Activated naive CD8-positive, alpha-beta T cell (primary cell): ENCODE measurements around the gene RAI2.

Source experiments
- H3K27ac Mint-ChIP-seq: one replicate; pipeline ENCODE4 v1.8.0; 2021; ENCODE audit warnings: mixed read lengths
- H3K27me3 Mint-ChIP-seq: one replicate; pipeline ENCODE4 v1.8.0; 2021; ENCODE audit warnings: mixed read lengths
- H3K36me3 Mint-ChIP-seq: one replicate; pipeline ENCODE4 v1.8.0; 2021; ENCODE audit warnings: mixed read lengths
- H3K4me1 Mint-ChIP-seq: one replicate; pipeline ENCODE4 v1.8.0; 2021; ENCODE audit warnings: low read depth, mixed read lengths
- H3K4me3 Mint-ChIP-seq: one replicate; pipeline ENCODE4 v1.8.0; 2021; ENCODE audit warnings: mild to moderate bottlenecking, mixed read lengths
- H3K9me3 Mint-ChIP-seq: one replicate; pipeline ENCODE4 v1.8.0; 2021; ENCODE audit warnings: low read depth, mixed read lengths

Gene RAI2

DNA sequence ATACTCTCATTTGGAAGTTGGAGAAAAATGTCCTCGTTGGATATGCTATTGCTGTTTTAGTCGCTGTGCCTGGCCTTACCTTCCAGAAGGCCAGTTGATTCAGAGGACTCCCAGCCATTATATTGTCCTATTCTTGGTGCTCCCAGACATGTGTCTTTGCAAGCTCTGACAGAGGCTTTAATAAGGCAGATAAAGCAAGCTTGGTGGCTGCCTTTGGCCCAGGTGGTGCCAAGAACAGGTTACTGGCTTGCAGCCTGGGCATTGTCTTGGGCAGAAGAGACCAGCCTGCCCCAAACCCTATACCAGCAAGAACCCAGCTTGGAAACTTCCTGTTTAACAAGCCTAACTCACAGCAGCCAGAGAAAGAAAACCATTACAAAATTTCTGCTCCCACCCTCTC is 16.9 kb downstream of the RAI2 start:
- Mint-ChIP-seq H3K4me1 (peaks cover 10% of the 10 kb centered on the region), H3K36me3 (no peaks in the 10 kb centered on the region), H3K4me3 (no peak overlapping the region), H3K9me3 (no peaks in the 10 kb centered on the region), H3K27ac (no peak overlapping the region), H3K27me3 (no peaks in the 10 kb centered on the region)

- H3K36me3 Mint-ChIP-seq: no peaks in the 10 kb centered on the region
- H3K27ac Mint-ChIP-seq: no peak overlapping the region
- no peaks in the 10 kb centered on the region for H3K27me3 Mint-ChIP-seq
- H3K4me3 Mint-ChIP-seq: no peak overlapping the region
- peaks cover 3% of the 10 kb centered on the region for H3K4me1 Mint-ChIP-seq
- no peaks in the 10 kb centered on the region for H3K9me3 Mint-ChIP-seq
These were observed 18.2 kb downstream of the RAI2 start for GRCh38 chrX:17842769-17843525.

DNA sequence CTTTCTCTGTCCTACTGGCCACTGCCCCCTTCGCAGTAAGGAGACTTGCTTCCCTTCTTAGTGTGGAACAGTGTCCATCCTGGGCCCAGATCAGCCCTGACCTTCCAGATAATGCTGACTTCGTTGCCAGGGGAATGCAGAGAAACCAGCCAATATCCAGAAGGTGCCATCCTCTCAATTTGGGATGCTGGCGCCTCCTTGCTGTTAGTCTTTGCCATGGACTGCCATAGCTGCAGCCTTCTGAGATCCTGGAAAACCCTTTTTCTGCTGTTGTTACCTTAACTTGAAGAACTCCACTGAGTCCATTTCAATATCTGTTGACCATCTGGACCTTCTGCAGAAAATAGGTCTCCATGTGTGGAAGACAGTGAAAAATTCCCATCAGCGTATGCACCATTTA is 21.8 kb downstream of the RAI2 start:
- H3K4me3 Mint-ChIP-seq: no peak overlapping the region
- no peak overlapping the region for H3K27ac Mint-ChIP-seq
- no peaks in the 10 kb centered on the region for H3K36me3 Mint-ChIP-seq
- H3K9me3 Mint-ChIP-seq: no peaks in the 10 kb centered on the region
- no peaks in the 10 kb centered on the region for H3K27me3 Mint-ChIP-seq
- H3K4me1 Mint-ChIP-seq: no peaks in the 10 kb centered on the region

- Mint-ChIP-seq H3K36me3 (no peaks in the 10 kb centered on the region), H3K27me3 (no peaks in the 10 kb centered on the region), H3K27ac (no peak overlapping the region), H3K9me3 (no peaks in the 10 kb centered on the region), H3K4me1 (no peaks in the 10 kb centered on the region), H3K4me3 (no peak overlapping the region)
These were observed 24.3 kb downstream of the RAI2 start for GRCh38 chrX:17836830-17837229.

- Mint-ChIP-seq H3K36me3 (no peaks in the 10 kb centered on the region), H3K27ac (no peak overlapping the region), H3K27me3 (no peaks in the 10 kb centered on the region), H3K9me3 (no peaks in the 10 kb centered on the region), H3K4me3 (no peak overlapping the region), H3K4me1 (no peaks in the 10 kb centered on the region)
These were observed 27.1 kb downstream of the RAI2 start for GRCh38 chrX:17833954-17834353.

DNA sequence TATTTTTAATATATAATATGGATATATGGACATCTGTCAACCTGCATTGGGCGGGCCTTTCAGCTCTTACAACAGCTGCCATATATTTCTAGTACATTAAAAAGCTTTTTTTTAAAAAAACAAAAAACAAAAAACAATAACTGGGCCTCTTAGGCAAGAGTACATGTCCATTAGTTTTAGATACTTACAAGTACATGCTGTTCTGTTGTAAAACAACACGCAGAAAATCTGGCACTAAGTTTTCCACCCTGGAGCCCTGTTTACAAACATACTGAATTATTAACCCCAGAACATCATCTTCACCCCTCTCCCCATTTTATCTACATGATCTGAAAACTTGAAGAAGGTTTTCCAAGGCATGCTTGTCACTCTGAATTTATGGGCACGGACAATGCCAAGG is 29.8 kb downstream of the RAI2 start:
- Mint-ChIP-seq H3K9me3 (no peaks in the 10 kb centered on the region), H3K36me3 (no peaks in the 10 kb centered on the region), H3K27me3 (no peaks in the 10 kb centered on the region), H3K4me3 (no peak overlapping the region), H3K4me1 (no peaks in the 10 kb centered on the region), H3K27ac (no peak overlapping the region)

- H3K4me3 Mint-ChIP-seq: no peak overlapping the region
These were observed 30.9 kb downstream of the RAI2 start for GRCh38 chrX:17830211-17830610.

DNA sequence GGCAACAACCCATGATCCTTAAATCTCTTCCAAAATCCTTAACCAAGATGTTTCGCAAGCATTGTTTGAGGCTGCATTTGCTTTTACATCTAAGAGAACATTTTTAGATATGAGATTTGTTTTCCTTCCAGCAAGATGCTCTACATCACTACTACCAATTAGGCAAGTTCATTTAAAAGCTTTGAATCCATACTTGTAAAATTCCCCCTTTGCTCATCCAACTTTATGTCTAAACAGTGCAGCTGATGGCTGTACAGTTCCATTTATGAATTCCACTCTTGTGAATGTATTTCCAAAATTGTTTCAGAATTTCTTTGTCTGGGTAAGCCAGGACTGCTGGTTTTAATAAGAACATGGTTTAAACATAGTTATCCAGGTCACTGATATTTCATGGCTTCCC is 31.5 kb downstream of the RAI2 start:
- Mint-ChIP-seq H3K4me1 (no peaks in the 10 kb centered on the region), H3K4me3 (no peak overlapping the region), H3K27ac (no peak overlapping the region)

More at GRCh38 chrX:17830211-17830610, 30.9 kb downstream of the RAI2 start:
- no peaks in the 10 kb centered on the region for H3K4me1 Mint-ChIP-seq
- H3K9me3 Mint-ChIP-seq: no peaks in the 10 kb centered on the region
- H3K27ac Mint-ChIP-seq: no peak overlapping the region
- H3K27me3 Mint-ChIP-seq: no peaks in the 10 kb centered on the region
- H3K36me3 Mint-ChIP-seq: no peaks in the 10 kb centered on the region

DNA sequence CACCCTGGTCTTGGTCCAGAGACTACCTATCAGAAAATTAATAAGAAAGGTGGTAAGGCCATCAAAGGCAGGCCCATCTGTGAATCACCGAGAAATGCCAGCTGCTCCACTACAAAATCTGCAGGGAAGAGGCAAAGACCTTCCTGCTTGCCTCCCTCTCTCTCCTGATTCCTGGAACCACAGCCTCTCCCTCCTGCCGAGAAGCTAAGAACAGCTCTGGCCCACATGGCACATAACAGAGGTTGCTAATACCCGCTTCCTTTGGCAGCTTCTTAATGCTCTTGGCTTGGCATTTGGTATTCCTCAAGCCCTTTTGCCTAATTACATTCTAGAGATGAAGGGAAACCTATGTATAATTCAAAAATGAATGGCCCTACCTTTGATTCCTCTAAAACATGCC is 32.9 kb downstream of the RAI2 start:
- H3K4me1 Mint-ChIP-seq: no peaks in the 10 kb centered on the region
- H3K27me3 Mint-ChIP-seq: no peaks in the 10 kb centered on the region
- H3K9me3 Mint-ChIP-seq: no peaks in the 10 kb centered on the region
- H3K4me3 Mint-ChIP-seq: no peak overlapping the region
- H3K27ac Mint-ChIP-seq: no peak overlapping the region
- H3K36me3 Mint-ChIP-seq: no peaks in the 10 kb centered on the region

More for the DNA sequence above, 31.5 kb downstream of the RAI2 start:
- H3K9me3 Mint-ChIP-seq: no peaks in the 10 kb centered on the region
- H3K36me3 Mint-ChIP-seq: no peaks in the 10 kb centered on the region
- no peaks in the 10 kb centered on the region for H3K27me3 Mint-ChIP-seq

GRCh38 chrX:17826609-17827496 is 34.2 kb downstream of the RAI2 start:
- Mint-ChIP-seq H3K9me3 (no peaks in the 10 kb centered on the region), H3K27ac (no peak overlapping the region), H3K4me1 (no peaks in the 10 kb centered on the region), H3K27me3 (no peaks in the 10 kb centered on the region), H3K36me3 (no peaks in the 10 kb centered on the region), H3K4me3 (no peak overlapping the region)

- H3K4me1 Mint-ChIP-seq: no peaks in the 10 kb centered on the region
- H3K27ac Mint-ChIP-seq: no peak overlapping the region
- H3K9me3 Mint-ChIP-seq: no peaks in the 10 kb centered on the region
- H3K27me3 Mint-ChIP-seq: no peaks in the 10 kb centered on the region
- no peaks in the 10 kb centered on the region for H3K36me3 Mint-ChIP-seq
- H3K4me3 Mint-ChIP-seq: no peak overlapping the region
These were observed 36.1 kb downstream of the RAI2 start for GRCh38 chrX:17824980-17825379.

- no peaks in the 10 kb centered on the region for H3K36me3 Mint-ChIP-seq
- no peaks in the 10 kb centered on the region for H3K4me1 Mint-ChIP-seq
- no peaks in the 10 kb centered on the region for H3K9me3 Mint-ChIP-seq
- no peaks in the 10 kb centered on the region for H3K27me3 Mint-ChIP-seq
- H3K27ac Mint-ChIP-seq: no peak overlapping the region
- H3K4me3 Mint-ChIP-seq: no peak overlapping the region
These were observed 38.7 kb downstream of the RAI2 start for GRCh38 chrX:17822351-17822750.

- no peak overlapping the region for H3K4me3 Mint-ChIP-seq
- H3K4me1 Mint-ChIP-seq: no peaks in the 10 kb centered on the region
- H3K9me3 Mint-ChIP-seq: no peaks in the 10 kb centered on the region
- no peaks in the 10 kb centered on the region for H3K36me3 Mint-ChIP-seq
- H3K27me3 Mint-ChIP-seq: no peaks in the 10 kb centered on the region
- no peak overlapping the region for H3K27ac Mint-ChIP-seq
These were observed 41.0 kb downstream of the RAI2 start for GRCh38 chrX:17820100-17820499.

DNA sequence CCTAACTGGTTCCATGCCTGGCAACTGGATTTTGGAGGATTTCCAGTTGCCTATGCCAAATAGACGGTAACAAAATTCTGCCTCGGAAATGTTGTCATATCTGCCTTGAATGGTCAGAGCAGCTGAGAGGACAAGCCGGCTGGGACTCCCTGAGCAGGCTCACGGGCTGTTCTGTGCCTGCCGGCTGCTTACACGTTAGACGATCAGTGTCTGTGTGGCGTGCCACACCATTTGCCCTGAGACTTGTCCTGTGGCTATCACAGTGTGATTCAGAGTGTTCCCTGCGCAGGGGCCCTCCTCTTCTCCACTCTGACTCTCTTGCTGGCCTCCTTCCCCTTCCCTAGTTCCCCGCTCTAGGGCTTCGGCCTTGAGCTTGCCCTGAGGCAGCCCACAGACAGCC is 42.4 kb downstream of the RAI2 start:
- Mint-ChIP-seq H3K4me3 (no peak overlapping the region), H3K27me3 (no peaks in the 10 kb centered on the region), H3K4me1 (no peaks in the 10 kb centered on the region), H3K9me3 (no peaks in the 10 kb centered on the region), H3K27ac (no peak overlapping the region), H3K36me3 (no peaks in the 10 kb centered on the region)

- H3K27ac Mint-ChIP-seq: no peak overlapping the region
- no peak overlapping the region for H3K4me3 Mint-ChIP-seq
- H3K9me3 Mint-ChIP-seq: no peaks in the 10 kb centered on the region
- no peaks in the 10 kb centered on the region for H3K4me1 Mint-ChIP-seq
- no peaks in the 10 kb centered on the region for H3K27me3 Mint-ChIP-seq
- H3K36me3 Mint-ChIP-seq: no peaks in the 10 kb centered on the region
These were observed 43.8 kb downstream of the RAI2 start for GRCh38 chrX:17817251-17817650.
